NCI-H2227 (cell line): ENCODE measurements around the gene DEPDC5.
"Not testable (repeated sequence)": the region's sequence is repeated elsewhere in the genome, so short reads cannot be mapped to it uniquely, and the experiment has no call there.

Source experiments
- DNase-seq: peaks from one replicate; lab custom pipeline; 2025; ENCODE audit not compliant: unreplicated experiment; lab: John Stamatoyannopoulos, UW

The DEPDC5 gene

DNA sequence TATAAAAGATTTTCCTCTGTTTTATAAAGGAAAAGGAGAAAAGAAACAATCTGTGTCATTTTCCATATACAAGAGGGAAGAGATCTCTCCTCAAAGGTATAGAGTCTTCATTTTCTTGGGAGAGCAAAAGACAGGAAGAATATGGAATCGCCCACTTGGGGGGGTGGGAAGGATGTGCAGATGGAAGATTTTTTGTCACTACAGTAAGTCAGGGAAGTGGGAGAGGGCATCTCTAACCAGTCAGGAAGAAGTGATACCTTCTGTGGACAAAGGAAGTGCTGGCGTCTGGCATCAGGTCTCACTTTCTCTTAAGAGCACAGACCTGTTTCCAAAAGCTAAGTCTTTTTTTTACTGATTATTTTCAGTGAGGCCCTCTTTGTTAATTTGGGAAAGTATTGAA, 5.3 kb upstream of the DEPDC5 start:
- DNase-seq: no peak

DNA sequence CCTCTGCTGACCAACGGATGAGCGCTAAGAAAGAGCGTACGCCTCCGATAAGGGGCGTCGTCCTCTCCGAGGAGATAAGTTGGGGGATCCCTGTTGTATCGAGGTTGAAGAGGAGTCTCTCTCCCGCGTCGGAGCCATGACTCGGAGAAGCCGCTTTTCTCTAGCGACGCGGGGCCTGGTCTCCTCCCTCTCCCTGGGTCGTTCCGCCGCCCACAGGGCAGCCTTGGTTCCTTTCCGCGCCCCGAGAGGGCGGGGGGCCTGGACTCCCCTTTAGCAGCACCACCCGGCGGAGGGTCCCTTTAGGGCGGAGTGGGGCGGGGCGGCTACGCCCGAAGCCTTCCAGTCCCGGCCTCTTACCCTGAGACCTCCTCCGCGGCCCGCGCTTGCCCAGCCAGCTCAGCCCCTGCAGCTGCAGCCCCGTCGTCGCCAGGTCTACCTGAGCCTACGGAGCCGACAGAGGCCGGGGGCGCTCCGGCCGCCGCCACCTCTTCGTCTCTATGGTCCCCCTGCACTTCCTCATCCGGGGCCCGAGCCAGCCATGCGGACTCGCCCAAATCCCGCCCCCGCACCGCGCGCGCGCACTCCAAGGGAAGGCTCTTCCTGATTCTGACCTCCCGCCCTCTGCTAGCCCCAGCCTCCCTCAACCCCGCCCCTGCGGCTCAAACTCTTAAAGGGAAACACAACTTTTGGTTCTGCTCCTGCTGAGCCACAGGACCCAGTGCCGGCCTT, 4.0 kb upstream of the DEPDC5 start, which contains the start of gene PRR14L:
Gene PRR14L, minus strand, starts transcription at position 497 of the 729 bp plus-strand sequence. CDS start 11,272 bp downstream, outside the sequence.
- DNase-seq: peak; percentile 94

DNA sequence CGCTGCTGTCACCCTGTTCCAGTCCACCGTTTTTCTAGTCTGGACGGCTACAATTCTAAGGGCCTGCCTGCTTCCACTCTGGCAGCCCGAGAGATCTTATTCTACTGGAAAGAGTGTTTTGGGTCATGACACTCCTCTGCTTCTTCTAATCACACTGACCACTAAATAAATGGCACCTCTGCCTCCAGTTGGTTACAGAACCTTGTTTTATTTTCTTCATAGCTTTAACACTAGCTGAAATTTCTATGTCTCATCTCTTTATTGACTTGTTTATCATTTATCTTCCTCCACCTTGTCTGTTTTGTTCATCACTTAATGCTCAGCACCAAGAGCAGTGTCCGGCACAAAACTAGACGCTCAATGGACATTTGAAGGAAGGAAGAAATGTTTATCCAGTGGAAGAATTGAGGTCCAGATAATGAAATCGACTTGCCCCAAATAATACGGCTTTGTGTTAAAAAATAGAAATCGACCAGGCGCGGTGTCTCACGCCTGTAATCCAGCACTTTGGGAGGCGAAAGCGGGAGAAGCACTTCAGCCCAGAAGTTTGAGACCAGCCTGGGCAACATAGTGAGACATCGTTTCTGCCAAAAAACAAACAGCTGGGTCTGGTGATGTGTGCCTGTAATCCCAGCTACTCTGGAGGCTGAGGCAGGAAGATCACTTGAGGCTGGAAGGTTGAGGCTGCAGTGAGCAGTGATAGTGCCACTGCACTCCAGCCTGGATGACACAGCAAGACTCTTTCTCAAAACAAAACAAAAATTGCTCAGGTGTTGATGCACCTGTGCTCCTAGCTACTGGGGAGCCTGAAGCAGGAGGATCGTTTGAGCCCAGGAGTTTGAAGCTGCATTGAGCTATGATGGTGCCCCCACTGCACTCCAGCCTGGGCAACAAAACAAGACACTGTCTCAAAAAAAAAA, 3.2 kb upstream of the DEPDC5 start:
- DNase-seq: no peak

DNA sequence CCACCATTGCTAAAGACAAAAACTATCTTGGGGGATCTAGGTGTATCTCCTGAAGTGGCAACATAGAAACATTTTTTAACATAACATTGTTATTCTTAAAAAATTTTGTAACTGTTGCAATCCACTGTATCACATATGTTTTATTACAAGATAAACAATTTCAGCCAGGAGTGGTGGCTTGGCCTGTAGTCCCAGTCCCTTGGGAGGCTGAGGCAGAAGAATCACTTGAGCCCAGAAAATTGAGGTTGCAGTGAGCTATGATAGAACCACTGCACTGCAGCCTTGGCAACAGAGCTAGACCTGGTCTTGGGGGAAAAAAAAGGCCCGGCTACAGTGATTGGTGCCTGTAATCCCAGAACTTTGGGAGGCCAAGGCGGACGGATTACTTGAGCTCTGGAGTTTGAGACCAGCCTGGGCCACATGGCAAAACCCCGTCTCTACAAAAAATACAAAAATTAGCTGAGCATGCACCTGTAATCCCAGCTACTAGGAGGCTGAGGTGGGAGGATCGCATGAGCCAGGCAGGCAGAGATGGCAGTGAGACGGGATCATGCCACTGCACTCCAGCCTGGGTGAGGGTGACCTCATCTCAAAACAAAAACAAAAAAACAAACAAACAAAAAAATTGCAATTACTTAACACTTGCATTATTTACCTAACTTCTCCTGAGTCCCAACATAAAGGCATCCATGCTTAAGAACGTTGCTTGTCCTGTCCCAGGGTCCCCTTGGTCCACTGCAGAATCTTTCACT, 1.5 kb upstream of the DEPDC5 start:
- no peak for DNase-seq

DNA sequence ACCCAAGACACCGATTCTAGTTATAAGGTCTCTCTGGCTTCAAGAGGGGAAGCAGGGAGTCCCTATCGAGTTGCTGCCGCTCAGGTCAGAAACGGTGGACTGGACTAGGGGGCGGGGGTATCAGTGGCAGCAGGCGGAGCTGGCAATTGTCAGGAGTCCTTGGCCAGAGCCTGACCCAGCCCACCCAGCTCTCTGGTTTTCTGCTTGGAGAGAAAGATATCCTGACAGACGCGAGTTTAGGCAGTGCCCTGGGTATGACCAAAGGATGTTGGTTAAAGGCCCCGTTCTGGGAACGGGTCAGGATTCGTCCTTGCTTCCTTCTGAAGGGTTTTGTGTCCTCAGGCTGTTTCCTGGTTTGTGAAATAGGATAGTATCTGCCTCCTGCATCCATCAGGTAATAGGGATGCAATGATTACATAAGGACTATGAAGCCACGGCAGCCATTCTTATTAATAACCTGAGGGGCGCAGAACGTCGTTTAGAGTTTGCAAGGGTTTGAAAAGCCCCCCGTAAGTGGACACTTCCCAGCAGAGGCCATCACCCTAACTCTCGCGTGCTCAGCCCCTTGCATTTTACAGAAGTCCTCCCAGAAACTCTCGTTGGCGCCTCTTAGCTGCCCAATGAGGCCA, 700 bp upstream of the DEPDC5 start:
- DNase-seq: peak; percentile 48

DNA sequence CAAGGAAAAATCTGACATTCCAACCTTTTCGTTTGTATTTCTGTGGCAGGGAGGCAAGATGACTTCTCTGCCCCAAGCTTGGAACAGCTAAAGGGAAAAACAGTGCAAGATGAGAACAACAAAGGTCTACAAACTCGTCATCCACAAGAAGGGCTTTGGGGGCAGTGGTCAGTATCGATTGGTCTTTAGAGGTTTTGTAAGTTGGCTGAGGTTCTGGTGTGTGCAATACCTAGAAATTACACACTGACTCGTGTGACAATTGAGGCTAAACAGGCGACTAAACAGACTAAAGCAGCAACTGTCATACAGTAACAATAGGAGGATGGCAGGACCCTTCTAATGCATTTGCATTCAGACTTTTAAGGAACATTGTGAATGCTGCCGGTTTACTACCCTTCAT, 994 bp downstream of the DEPDC5 start:
- no peak for DNase-seq

DNA sequence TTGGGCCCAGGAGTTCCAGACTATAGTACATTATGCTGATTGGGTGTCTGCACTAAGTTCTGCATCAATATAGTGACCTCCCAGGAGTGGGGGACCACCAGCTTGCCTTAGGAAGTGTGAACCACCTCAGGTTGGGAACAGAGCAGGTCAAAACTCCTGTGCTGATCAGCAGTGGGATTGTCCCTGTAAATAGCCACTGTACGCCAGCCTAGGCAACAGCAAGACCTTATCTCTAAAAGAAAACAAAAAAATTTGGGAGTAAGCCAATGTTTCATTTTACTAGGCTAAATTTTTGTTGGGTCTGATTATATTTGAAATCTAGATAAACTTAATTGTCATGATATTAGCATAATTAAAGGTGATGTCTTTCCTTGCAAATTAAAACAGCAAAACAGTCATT, 3.4 kb downstream of the DEPDC5 start:
- no peak for DNase-seq

DNA sequence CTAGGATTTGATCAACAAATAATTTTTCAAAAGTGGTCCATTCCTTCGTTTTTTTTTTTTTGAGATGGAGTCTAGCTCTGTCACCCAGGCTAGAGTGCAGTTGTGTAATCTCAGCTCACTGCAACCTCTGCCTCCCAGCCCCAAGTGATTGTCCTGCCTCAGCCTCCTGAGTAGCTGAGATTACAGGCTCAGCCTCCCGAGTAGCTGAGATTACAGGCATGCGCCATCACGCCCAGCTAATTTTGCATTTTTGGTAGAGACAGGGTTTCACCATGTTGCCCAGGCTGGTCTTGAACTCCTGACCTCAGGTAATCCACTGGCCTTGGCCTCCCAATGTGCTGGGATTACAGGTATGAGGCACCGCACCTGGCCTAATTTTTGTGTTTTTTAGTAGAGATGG, 5.0 kb downstream of the DEPDC5 start:
- DNase-seq: not testable (repeated sequence)

DNA sequence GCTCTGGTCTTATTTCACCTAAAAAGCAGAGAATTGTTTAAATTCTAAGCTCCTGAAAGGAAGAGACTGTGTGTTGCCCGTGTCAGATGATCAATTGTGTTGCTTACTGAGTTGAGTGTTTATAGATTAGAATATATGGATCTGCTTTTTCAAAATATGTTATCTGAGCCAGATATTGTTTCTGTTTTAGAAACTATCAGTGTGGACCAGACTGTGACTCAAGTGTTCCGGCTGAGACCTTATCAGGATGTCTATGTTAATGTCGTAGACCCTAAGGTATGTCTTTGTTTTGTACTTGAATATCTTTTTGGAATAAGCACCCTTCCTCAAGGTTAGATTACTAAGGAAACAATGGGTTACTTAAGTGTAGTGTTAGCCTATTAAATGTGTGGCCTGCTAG, 11.0 kb downstream of the DEPDC5 start:
- DNase-seq: no peak

DNA sequence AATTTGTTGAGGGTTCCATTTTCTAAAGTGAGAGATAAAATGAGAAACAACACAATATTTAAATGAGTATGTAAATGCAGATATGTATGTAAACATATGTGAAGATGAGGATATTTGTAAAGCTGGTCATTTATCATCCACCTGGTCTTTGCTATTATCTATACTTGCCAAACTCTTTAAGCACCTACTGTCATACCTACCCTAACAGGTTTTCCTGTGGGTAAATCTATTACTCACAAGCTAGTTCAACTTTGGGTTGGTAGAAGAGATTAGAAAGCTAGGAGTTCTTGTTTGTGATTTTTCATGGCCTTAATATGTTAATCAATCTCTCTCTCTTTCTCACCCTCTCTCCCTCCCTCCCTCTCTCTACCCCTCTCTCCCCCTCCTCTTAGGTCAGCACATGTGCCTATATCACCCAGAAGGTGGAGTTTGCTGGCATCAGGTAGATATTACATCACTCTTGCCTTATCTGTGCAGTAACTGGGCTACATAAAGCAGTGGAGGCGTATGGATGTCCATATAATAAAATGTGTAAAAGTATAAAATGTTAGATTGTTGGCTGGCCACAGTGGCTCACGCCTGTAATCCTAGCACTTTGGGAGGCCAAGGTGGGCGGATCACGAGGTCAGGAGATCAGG, 14.7 kb downstream of the DEPDC5 start:
- no peak for DNase-seq

DNA sequence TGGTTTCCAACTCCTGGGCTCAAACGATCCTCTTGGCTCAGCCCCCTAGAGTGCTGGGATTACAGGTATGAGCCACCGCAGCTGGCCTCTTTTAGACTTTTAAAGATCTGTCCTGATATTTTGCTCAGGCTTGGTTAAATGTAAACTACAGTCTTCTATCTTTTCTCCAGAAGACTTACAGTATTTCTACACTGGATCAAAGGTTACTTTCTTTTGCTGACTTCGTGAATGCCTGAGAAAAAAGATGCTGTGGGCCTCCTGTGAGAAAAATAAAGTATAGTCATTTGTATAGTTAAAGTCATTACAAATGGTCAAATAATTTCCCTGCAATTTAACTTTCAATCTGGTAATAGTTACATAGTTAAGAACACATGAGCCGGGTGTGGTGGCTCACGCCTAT, 19.6 kb downstream of the DEPDC5 start:
- no peak for DNase-seq

DNA sequence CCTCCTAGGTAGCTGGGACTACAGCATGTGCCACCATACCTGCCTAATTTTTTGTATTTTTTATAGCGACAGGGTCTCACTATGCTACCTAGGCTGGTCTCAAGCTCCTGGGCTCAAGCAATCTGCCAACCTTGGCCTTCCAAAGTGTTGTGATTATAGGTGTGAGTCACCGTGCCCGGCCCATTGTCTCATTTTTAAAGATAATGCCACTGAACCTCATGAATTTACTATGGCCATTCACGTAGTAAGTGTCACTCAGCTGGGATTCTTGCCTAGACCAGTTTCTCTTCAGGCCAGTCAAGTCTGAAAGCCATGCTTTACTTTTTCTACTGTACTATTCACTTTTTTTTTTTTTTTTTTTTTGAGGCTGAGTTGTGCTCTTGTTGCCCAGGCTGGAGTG, 22.4 kb downstream of the DEPDC5 start:
- DNase-seq: no peak

DNA sequence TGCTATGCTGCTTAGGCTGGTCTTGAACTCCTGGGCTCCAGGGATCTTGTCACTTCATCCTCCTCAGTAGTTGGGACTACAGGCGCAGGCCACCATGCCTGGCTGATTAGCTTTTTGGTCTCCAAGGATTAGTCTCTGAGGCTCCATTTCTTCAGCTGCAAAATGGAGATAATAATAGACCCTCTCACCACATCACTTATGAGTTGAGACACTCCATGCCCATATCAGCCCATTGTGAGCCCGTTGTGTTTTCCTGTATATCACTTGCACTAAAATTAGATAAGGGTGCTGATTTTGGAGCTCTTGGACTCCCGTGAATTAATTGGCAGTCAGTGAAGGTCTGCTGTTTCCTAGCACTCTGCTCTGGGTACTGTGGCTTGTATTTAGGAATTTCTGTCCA, 36.0 kb downstream of the DEPDC5 start:
- no peak for DNase-seq

DNA sequence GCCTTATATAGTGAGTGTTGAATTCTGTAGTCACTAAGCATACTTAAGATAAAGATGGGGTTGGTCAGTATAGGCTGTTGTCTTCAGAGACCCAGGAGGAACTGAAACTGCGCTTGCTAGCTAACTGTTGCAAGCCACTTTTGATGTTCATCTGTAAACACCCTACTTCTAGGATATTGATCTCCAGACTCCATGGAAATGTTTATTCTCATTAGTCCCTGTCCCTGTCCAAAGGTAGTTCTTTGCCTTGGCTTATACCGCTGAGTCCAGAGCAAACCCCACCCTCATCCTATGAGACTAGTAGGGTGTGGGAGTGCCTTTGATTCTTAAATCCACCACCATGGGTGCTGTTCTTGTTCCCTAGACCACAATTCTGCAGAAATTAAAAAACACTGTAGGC, 36.4 kb downstream of the DEPDC5 start:
- no peak for DNase-seq

DNA sequence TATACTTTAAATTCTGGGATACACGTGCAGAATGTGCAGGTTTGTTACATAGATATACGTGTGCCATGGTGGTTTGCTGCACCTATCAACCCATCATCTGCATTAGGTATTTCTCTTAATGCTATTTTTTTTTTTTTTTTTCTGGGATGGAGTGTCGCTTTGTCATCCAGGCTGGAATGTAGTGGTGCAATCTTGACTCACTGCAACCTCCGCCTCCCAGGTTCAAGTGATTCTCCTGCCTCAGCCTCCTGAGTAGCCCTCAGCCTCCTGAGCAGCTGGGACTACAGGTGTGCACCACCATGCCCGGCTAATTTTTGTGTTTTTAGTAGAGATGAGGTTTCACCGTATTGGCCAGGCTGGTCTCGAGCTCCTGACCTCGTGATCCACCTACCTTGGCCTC, 45.5 kb downstream of the DEPDC5 start:
- not testable (repeated sequence) for DNase-seq

DNA sequence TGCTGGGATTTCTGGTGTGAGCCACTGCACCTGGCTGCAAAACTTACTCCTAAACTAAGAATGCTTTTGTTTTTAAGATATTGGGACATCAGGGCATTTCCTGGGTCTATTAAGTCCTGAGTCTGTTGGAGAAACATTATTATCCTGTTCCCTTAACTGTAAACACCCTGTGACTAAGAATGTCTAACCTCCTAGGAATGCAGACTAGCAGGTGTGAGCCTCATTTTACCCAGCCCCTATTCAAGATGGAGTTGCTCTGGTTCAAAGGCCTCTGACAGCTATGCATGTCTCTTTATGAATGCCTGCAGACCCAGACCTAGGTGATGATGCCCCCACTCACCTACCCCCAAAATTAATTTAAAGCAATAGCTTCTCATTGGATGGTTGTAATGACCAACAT, 46.2 kb downstream of the DEPDC5 start:
- no peak for DNase-seq

DNA sequence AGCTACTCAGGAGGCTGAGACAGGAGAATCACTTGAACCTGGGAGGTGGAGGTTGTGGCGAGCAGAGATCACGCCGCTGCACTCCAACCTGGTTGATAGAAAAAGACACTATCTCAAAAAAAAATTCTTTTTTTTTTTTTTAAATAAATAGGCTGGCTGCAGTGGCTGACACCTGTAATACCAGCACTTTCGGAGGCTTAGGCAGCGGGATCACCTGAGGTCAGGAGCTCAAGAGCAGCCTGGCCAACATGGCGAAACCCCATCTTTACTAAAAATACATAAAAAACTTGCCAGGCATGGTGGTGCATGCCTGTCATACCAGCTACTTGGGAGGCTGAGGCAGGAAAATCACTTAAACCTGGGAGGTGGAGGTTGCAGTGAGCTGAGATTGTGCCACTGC, 47.0 kb downstream of the DEPDC5 start:
- DNase-seq: not testable (repeated sequence)

DNA sequence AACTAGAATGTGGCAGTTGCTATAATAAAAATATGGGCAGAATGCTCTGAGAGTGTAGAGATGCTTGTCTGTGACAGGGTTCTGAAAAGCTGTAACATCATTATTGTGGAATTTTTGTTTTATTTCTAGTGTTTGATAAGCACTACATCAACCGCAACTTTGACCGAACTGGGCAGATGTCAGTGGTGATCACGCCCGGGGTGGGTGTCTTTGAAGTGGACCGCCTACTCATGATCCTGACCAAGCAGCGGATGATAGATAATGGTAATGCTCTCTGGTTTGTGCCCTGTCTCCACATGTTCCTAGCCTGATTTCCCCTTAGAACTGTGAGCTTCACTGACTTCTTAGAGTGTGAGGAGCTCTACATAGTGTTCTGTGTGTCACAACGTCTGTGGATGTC, 48.8 kb downstream of the DEPDC5 start:
- DNase-seq: no peak

DNA sequence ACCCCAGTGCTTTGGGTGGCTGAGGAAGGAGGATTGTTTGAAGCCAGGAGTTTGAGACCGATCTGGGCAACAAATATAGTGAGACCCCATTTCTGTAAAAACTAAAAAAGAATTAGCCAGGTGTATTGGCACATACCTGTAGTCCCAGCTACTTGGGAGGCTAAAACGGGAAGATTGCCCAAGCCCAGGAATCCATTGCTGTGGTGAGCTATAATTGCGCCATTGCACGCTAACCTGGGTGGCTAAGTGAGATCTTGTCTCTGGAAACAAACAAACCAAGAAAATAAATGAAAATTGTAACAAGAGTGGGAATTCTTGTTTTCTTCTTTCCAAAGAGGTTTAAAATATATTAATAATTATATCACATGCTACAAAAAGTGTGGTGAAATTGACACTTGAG, 52.9 kb downstream of the DEPDC5 start:
- no peak for DNase-seq

DNA sequence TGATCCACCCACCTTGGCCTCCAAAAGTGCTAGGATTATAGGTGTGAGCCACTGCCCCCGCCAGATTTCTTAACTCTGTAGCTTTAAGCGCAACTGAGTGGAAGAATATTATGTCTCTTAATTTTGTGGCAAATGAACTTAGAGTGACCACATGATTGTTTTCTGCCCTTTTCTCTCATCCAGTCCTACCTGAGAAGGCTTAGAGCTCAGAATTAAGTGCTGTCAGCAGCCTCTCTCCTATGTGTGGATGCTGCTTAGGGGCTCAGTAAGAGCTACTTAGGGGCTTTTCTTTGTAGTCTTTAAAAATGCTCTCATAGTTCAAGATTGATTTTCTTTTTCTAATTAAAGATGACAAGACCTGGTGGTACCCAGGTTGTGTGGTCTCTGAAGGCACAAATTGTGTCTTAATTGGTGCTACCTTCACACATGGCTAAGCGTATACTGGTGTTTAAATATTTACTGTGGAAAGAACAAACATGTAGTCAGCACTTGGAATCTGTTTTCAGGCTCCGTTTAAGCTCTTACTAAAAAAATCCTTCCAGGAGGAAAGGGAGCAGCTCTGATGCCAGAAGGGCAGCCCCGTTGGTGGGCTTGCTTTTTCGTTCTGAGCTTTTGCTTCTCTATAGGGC, 59.3 kb downstream of the DEPDC5 start:
- no peak for DNase-seq
